ENCODE data around the gene PLEKHM2.

DNA sequence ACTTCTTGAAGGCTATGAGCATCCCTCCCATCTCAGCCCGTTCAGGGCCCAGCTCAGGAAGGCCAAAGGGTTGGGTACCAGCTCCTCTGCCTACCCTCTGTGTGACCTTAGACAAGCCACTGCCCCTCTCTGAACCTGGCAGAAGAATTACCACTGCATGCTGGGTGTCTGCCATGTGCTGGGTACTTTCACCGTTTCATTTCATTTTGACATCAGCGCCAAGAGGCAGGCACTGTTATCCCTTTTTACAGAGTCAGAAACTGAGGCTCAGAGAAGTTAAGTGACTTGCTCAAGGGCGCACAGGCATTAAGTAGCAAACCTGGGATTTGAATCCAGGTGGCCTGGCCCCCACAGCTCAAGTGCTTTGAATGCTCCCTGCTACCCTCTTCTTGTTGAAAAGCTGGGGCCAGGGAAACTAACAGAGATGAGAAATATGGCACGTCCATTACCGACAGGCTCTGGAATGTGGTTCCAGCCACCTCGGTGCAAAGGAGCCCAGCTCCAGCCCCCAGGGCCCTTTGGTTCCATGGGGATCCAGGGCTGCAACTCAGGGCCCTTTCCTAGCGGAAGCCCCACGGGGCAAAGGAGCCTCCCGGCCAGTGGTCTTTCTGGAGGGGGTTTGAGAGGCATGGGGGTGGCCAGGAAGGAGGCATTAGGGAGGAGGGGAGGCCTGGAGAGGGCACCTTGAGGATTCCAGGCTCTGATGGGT lies 64.7 kb downstream of the PLEKHM2 start:
- TF ChIP-seq CTCF (IDR thresholded peaks at IDR 0.05; ENCODE audit: borderline replicate concordance, extremely low read depth, low read length, poor library complexity, severe bottlenecking) (no peak), EZH2 (IDR thresholded peaks at IDR 0.05; ENCODE audit: borderline replicate concordance, low read depth, low read length, severe bottlenecking) (no peak)

Data from DND-41 (cell line).